Nephron (organoid): ENCODE measurements around the gene PDHX.
"Not testable (repeated sequence)": the region's sequence is repeated elsewhere in the genome, so short reads cannot be mapped to it uniquely, and the experiment has no call there.

Experiments
- H3K27ac Mint-ChIP-seq, 3 experiments: 2 replicates each; pipeline ENCODE4 v1.8.0; 2020; ENCODE audit warnings: mixed read lengths in 3 of 3, mild to moderate bottlenecking in 2 of 3, moderate library complexity in 1 of 3
- H3K27me3 Mint-ChIP-seq: 2 replicates; pipeline ENCODE4 v1.8.0; 2021; ENCODE audit warnings: low read depth, mild to moderate bottlenecking, moderate library complexity, mixed read lengths
- H3K36me3 Mint-ChIP-seq: 2 replicates; pipeline ENCODE4 v1.8.0; 2020; ENCODE audit warnings: low read depth, mixed read lengths
- H3K4me1 Mint-ChIP-seq: 2 replicates; pipeline ENCODE4 v1.8.0; 2020; ENCODE audit warnings: mixed read lengths
- H3K4me3 Mint-ChIP-seq, 3 experiments: 2 replicates each; pipeline ENCODE4 v1.8.0; 2020; ENCODE audit warnings: mild to moderate bottlenecking in 3 of 3, mixed read lengths in 3 of 3, moderate library complexity in 2 of 3
- H3K9me3 Mint-ChIP-seq: 2 replicates; pipeline ENCODE4 v1.8.0; 2020; ENCODE audit warnings: mixed read lengths
- CTCF ChIP-seq, 3 experiments: fragments of 200-600 bp; sonication (generic); IDR thresholded peaks; one replicate each; pipeline ENCODE4 v1.5.0; 2021; ENCODE audit warnings: antibody characterized with exemption in 3 of 3; ENCODE audit not compliant: unreplicated experiment in 3 of 3

Gene PDHX

GRCh38 chr11:35014346-35014745 lies 97.9 kb downstream of the PDHX start:
- H3K4me3 Mint-ChIP-seq: no peak overlapping the region
- no peaks in the 10 kb centered on the region for H3K27me3 Mint-ChIP-seq
- H3K4me1 Mint-ChIP-seq: peaks cover 20% of the 10 kb centered on the region
- no peak for TF ChIP-seq CTCF (IDR thresholded peaks at IDR 0.05; ENCODE audit: unreplicated experiment in 3 of 3)
- no peak overlapping the region for H3K27ac Mint-ChIP-seq
- no peaks in the 10 kb centered on the region for H3K36me3 Mint-ChIP-seq
- no peaks in the 10 kb centered on the region for H3K9me3 Mint-ChIP-seq

- H3K27me3 Mint-ChIP-seq: no peaks in the 10 kb centered on the region
Observed at GRCh38 chr11:35015621-35016387, 99.4 kb downstream of the PDHX start.

GRCh38 chr11:35016916-35017315 lies 100.5 kb downstream of the PDHX start:
- H3K36me3 Mint-ChIP-seq: no peaks in the 10 kb centered on the region
- peaks cover 14% of the 10 kb centered on the region for H3K4me1 Mint-ChIP-seq
- no peak overlapping the region for H3K27ac Mint-ChIP-seq
- TF ChIP-seq CTCF (IDR thresholded peaks at IDR 0.05; ENCODE audit: unreplicated experiment in 3 of 3): no peak
- H3K9me3 Mint-ChIP-seq: peaks cover 6% of the 10 kb centered on the region
- H3K27me3 Mint-ChIP-seq: peaks cover 6% of the 10 kb centered on the region
- no peak overlapping the region for H3K4me3 Mint-ChIP-seq

More at GRCh38 chr11:35015621-35016387, 99.4 kb downstream of the PDHX start:
- TF ChIP-seq CTCF (IDR thresholded peaks at IDR 0.05; ENCODE audit: unreplicated experiment in 3 of 3): no peak
- H3K4me3 Mint-ChIP-seq: no peak overlapping the region
- H3K9me3 Mint-ChIP-seq: no peaks in the 10 kb centered on the region
- no peaks in the 10 kb centered on the region for H3K36me3 Mint-ChIP-seq
- H3K4me1 Mint-ChIP-seq: peaks cover 8% of the 10 kb centered on the region
- no peak overlapping the region for H3K27ac Mint-ChIP-seq

- peaks cover 8% of the 10 kb centered on the region for H3K9me3 Mint-ChIP-seq
- no peak overlapping the region for H3K27ac Mint-ChIP-seq
- H3K36me3 Mint-ChIP-seq: no peaks in the 10 kb centered on the region
- H3K4me1 Mint-ChIP-seq: peaks cover 15% of the 10 kb centered on the region
- no peak for TF ChIP-seq CTCF (IDR thresholded peaks at IDR 0.05; ENCODE audit: unreplicated experiment in 3 of 3)
- peaks cover 6% of the 10 kb centered on the region for H3K27me3 Mint-ChIP-seq
- no peak overlapping the region for H3K4me3 Mint-ChIP-seq
Observed at GRCh38 chr11:35017528-35018342, 101.3 kb downstream of the PDHX start.

GRCh38 chr11:35021589-35021988 lies 105.2 kb downstream of the PDHX start:
- H3K36me3 Mint-ChIP-seq: peaks cover 3% of the 10 kb centered on the region
- peaks cover 8% of the 10 kb centered on the region for H3K4me1 Mint-ChIP-seq
- no peak for TF ChIP-seq CTCF (IDR thresholded peaks at IDR 0.05; ENCODE audit: unreplicated experiment in 3 of 3)
- peaks cover 6% of the 10 kb centered on the region for H3K27me3 Mint-ChIP-seq
- H3K4me3 Mint-ChIP-seq: no peak overlapping the region
- H3K27ac Mint-ChIP-seq: no peak overlapping the region
- peaks cover 39% of the 10 kb centered on the region for H3K9me3 Mint-ChIP-seq

- not testable (repeated sequence) for H3K36me3 Mint-ChIP-seq, H3K27me3 Mint-ChIP-seq, H3K27ac Mint-ChIP-seq, H3K4me3 Mint-ChIP-seq, H3K4me1 Mint-ChIP-seq
- peaks cover 53% of the 10 kb centered on the region for H3K9me3 Mint-ChIP-seq
Observed at GRCh38 chr11:35023940-35024339, 107.5 kb downstream of the PDHX start.

GRCh38 chr11:35028007-35028406 lies 111.6 kb downstream of the PDHX start:
- H3K27me3 Mint-ChIP-seq, H3K36me3 Mint-ChIP-seq, H3K4me1 Mint-ChIP-seq, H3K27ac Mint-ChIP-seq, H3K4me3 Mint-ChIP-seq: not testable (repeated sequence)
- peaks cover 42% of the 10 kb centered on the region for H3K9me3 Mint-ChIP-seq
